Activated naive CD8-positive, alpha-beta T cell treated with anti-CD3 and anti-CD28 coated beads, Interleukin-2, amount 10 ng/mL, durations not matched to agents 7 days and 5 days (primary cell): ENCODE data around the gene EIF2S3. TPM values are rescaled to one million over a fixed set of nuclear protein-coding genes. Genes with fewer than 3 reads are reported as not detected.

Experiments
- ATAC-seq: fragments of 150-1000 bp; cut with Tn5 transposase; one replicate; pipeline ENCODE4 v1.10.0; 2021; ENCODE audit warnings: low read depth, moderate library complexity
- POLR2A ChIA-PET: fragments of 350-600 bp; sonication (Branson Sonifier 250); formaldehyde crosslinking; loops from one replicate; lab custom pipeline; 2021; ENCODE audit warnings: antibody characterized with exemption; lab: Charles Lee
- DNase-seq: peaks from one replicate; pipeline ENCODE4 v3.0.0; 2021
- H3K27ac Mint-ChIP-seq: one replicate; pipeline ENCODE4 v1.8.0; 2022; ENCODE audit warnings: mild to moderate bottlenecking, mixed read lengths
- H3K27me3 Mint-ChIP-seq: one replicate; pipeline ENCODE4 v1.8.0; 2022; ENCODE audit warnings: mild to moderate bottlenecking, moderate library complexity, mixed read lengths
- H3K36me3 Mint-ChIP-seq: one replicate; pipeline ENCODE4 v1.8.0; 2021; ENCODE audit warnings: mild to moderate bottlenecking, mixed read lengths
- H3K4me1 Mint-ChIP-seq: one replicate; pipeline ENCODE4 v1.8.0; 2021; ENCODE audit warnings: mixed read lengths
- H3K4me3 Mint-ChIP-seq: one replicate; pipeline ENCODE4 v1.8.0; 2022; ENCODE audit warnings: mild to moderate bottlenecking, moderate library complexity, mixed read lengths
- H3K9me3 Mint-ChIP-seq: one replicate; pipeline ENCODE4 v1.8.0; 2021; ENCODE audit warnings: mixed read lengths
- total RNA-seq, 2 experiments: library from RNA; stranded (reverse); gene quantifications; one replicate each; pipeline ENCODE4 v1.2.3, GENCODE V29; 2021

The EIF2S3 gene
- 100 to 1,000 TPM; 194 to 199 TPM for total RNA-seq

- Mint-ChIP-seq H3K4me3 (no peak within 1 kb of the TSS), H3K27me3 (no peaks in the 10 kb centered on the region), H3K27ac (peak within 1 kb of the TSS; percentile 100), H3K36me3 (peaks cover 8% of the 10 kb centered on the region), H3K4me1 (peaks cover 7% of the 10 kb centered on the region), H3K9me3 (no peaks in the 10 kb centered on the region)
- DNase-seq = peak; percentile 84
- peak; percentile 88 for ATAC-seq
- POLR2A ChIA-PET = interaction anchor here (0.7 to 3.2 kb wide), 12 partner anchors 21 to 312 kb away, joined by 3 to 45 read pairs (median 5); partner anchors contain the start of genes ACOT9, APOO, CXorf58 and SAT1
Measured at GRCh38 chrX:24054182-24055042, at the start of gene EIF2S3. Gene EIF2S3, plus strand, starts transcription at chrX:24054956. Its CDS starts 13 bp downstream, at chrX:24054969.

DNA sequence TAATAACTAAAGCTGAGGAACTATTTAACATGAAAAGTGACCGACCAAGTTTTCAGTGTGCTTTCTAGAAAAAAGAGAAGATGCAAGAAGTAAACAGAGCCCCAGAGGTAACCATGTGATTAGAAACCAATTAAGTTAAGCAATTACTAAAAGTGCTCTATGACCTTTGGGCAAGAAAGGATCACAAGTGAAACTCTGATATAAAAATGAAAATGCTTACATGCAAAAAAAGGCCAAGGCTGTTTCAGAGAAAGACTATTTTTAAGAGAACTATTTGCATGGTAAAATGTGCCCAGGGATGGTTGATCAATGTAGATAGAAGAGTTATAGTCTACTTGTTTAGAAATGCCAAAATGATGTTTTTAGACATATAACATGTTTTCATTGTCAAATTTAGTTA is 49.7 kb upstream of the EIF2S3 start:
- Mint-ChIP-seq H3K4me1 (peaks cover 6% of the 10 kb centered on the region), H3K9me3 (no peaks in the 10 kb centered on the region), H3K27me3 (no peaks in the 10 kb centered on the region), H3K36me3 (peaks cover 12% of the 10 kb centered on the region), H3K4me3 (no peak overlapping the region), H3K27ac (no peak overlapping the region)
- ATAC-seq (no peak), DNase-seq (no peak)
- POLR2A ChIA-PET = no interaction called here

DNA sequence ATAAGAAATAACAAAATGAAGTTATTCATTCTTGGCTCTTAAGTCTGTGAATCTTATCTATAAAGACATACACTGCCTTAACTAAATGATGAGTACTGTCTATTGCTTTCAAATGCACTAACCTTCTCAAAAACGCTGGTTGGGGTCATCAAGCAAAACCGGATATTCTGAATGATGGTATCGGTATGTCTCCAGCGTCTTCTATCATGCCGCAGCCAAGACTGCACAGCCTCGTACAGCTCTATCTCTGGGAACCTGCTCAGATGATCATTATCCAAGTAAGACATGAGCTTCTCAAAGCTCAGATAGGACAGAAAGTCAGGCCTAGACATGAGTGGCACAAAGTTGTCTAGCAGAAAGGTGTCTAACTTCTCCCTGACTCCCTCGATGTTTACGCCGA is 48.9 kb upstream of the EIF2S3 start:
- no peak for DNase-seq
- H3K4me1 Mint-ChIP-seq = peaks cover 10% of the 10 kb centered on the region
- POLR2A ChIA-PET = no interaction called here
- H3K4me3 Mint-ChIP-seq = no peak overlapping the region
- H3K36me3 Mint-ChIP-seq = peaks cover 17% of the 10 kb centered on the region
- no peak for ATAC-seq
- H3K27me3 Mint-ChIP-seq = no peaks in the 10 kb centered on the region
- H3K27ac Mint-ChIP-seq = no peak overlapping the region
- no peaks in the 10 kb centered on the region for H3K9me3 Mint-ChIP-seq

DNA sequence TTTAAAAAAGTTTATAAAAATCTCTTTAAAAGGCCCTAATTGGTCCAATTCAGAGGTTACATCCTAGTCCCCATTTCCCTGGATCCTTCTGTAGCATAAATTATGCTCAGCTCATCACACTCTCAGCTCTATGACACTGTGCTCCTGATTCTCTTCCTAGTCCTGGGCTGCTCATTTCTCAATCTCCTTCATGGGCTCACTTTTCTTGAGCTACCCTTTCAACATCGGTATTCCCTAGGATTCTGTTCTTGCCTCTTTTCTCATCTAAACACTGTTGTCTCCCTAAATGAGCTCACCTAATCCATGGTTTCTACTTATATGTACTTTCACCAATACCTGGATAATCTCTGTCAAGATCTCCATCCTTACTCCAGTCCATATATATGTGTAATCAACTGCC is 42.5 kb upstream of the EIF2S3 start:
- Mint-ChIP-seq H3K4me1 (peaks cover 23% of the 10 kb centered on the region), H3K4me3 (no peak overlapping the region), H3K36me3 (peaks cover 15% of the 10 kb centered on the region), H3K27ac (no peak overlapping the region), H3K9me3 (no peaks in the 10 kb centered on the region), H3K27me3 (no peaks in the 10 kb centered on the region)
- no peak for DNase-seq
- POLR2A ChIA-PET = no interaction called here
- no peak for ATAC-seq

GRCh38 chrX:24014388-24015018 is 40.3 kb upstream of the EIF2S3 start:
- peak overlapping the region; percentile 81 for H3K27ac Mint-ChIP-seq
- DNase-seq (no peak), ATAC-seq (peak; percentile 74)
- H3K36me3 Mint-ChIP-seq = peaks cover 17% of the 10 kb centered on the region
- H3K4me3 Mint-ChIP-seq = peak overlapping the region; percentile 79
- H3K27me3 Mint-ChIP-seq = no peaks in the 10 kb centered on the region
- POLR2A ChIA-PET = no interaction called here
- no peaks in the 10 kb centered on the region for H3K9me3 Mint-ChIP-seq
- peaks cover 21% of the 10 kb centered on the region for H3K4me1 Mint-ChIP-seq

DNA sequence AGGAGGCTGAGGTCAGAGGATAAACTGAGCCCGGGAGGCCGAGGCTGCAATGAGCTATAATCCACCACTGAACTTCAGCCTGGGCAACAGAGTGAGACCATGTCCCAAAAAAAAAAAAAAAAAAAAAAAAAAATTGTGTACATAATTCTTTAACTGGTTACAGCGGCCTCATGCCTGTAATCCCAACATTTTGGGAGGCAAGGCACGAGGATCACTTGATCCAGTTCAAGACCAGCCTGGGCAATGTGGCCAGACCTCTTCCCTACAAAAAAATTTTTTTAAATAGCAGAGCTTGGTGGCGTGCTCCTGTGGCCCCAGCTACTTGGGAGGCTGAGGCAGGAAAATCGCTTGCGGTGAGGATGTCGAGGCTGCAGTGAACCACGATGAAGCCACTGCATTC is 37.1 kb upstream of the EIF2S3 start:
- no peaks in the 10 kb centered on the region for H3K27me3 Mint-ChIP-seq
- H3K4me3 Mint-ChIP-seq = no peak overlapping the region
- H3K27ac Mint-ChIP-seq = no peak overlapping the region
- H3K4me1 Mint-ChIP-seq = peaks cover 24% of the 10 kb centered on the region
- no peak for DNase-seq
- POLR2A ChIA-PET = interaction anchor here (0.7 kb wide), 2 partner anchors 9 to 18 kb away, joined by 5 to 6 read pairs; partner anchors contain the start of gene KLHL15
- no peak for ATAC-seq
- H3K36me3 Mint-ChIP-seq = peaks cover 10% of the 10 kb centered on the region
- no peaks in the 10 kb centered on the region for H3K9me3 Mint-ChIP-seq

GRCh38 chrX:24018809-24019208 is 35.9 kb upstream of the EIF2S3 start:
- Mint-ChIP-seq H3K27me3 (no peaks in the 10 kb centered on the region), H3K36me3 (peaks cover 13% of the 10 kb centered on the region), H3K9me3 (no peaks in the 10 kb centered on the region), H3K27ac (no peak overlapping the region), H3K4me1 (peaks cover 24% of the 10 kb centered on the region), H3K4me3 (no peak overlapping the region)
- POLR2A ChIA-PET = no interaction called here
- ATAC-seq (no peak), DNase-seq (no peak)

DNA sequence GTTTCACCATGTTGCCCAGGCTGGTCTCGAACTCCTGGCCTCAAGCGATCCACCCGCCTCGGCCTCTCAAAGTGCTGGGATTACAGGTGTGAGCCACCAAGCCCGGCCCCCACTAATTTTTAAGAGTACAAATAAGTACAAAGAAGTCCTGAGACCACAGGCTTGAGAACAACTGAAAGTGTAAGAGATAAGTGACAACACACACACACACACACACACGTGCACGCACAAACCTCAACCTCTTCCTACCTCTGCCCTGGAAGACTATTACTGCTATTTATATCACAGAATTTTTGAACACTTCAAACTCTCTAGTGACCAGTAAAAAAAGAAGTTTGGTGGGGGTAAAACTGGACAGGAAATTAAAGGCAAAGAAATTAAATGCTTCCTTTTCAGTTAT is 35.3 kb upstream of the EIF2S3 start:
- Mint-ChIP-seq H3K4me3 (peak overlapping the region; percentile 50), H3K36me3 (peaks cover 13% of the 10 kb centered on the region), H3K4me1 (peaks cover 22% of the 10 kb centered on the region), H3K9me3 (no peaks in the 10 kb centered on the region), H3K27me3 (no peaks in the 10 kb centered on the region), H3K27ac (no peak overlapping the region)
- ATAC-seq = no peak
- POLR2A ChIA-PET = no interaction called here
- DNase-seq = no peak

- H3K4me3 Mint-ChIP-seq = peak overlapping the region; percentile 50
- DNase-seq (no peak), ATAC-seq (no peak)
- H3K9me3 Mint-ChIP-seq = no peaks in the 10 kb centered on the region
- peak overlapping the region; percentile 51 for H3K27ac Mint-ChIP-seq
- H3K27me3 Mint-ChIP-seq = no peaks in the 10 kb centered on the region
- peaks cover 13% of the 10 kb centered on the region for H3K36me3 Mint-ChIP-seq
- peaks cover 17% of the 10 kb centered on the region for H3K4me1 Mint-ChIP-seq
- POLR2A ChIA-PET = interaction anchor here (1.0 kb wide), 1 partner anchor 113 kb away, joined by 7 read pairs; no protein-coding TSS in a partner anchor
Measured at GRCh38 chrX:24020306-24020876, 34.4 kb upstream of the EIF2S3 start.

DNA sequence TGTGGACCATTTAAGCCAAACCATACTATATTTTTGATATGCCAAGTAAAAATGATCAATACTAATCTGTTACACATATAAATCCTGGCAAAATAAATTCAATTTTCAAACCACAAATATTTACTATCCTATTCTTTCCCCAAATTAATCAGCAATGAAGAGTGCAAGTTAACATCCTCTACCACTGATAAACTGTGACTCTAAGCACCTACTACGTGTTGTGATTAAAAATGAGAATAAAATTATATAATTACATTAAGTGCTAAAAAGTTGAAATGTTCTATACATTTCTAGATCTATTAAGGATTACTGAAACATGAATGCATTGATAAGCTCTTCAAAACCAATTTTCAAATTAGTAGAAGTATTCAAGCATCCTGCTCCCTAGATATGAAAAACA is 31.2 kb upstream of the EIF2S3 start:
- no peaks in the 10 kb centered on the region for H3K9me3 Mint-ChIP-seq
- H3K4me3 Mint-ChIP-seq = peak overlapping the region; percentile 96
- no peaks in the 10 kb centered on the region for H3K27me3 Mint-ChIP-seq
- H3K36me3 Mint-ChIP-seq = peaks cover 10% of the 10 kb centered on the region
- H3K27ac Mint-ChIP-seq = peak overlapping the region; percentile 92
- DNase-seq (no peak), ATAC-seq (no peak)
- peaks cover 16% of the 10 kb centered on the region for H3K4me1 Mint-ChIP-seq
- POLR2A ChIA-PET = interaction anchor here (1.5 kb wide), 1 partner anchor 116 kb away, joined by 5 read pairs; the partner anchor contains the start of genes APOO and CXorf58

DNA sequence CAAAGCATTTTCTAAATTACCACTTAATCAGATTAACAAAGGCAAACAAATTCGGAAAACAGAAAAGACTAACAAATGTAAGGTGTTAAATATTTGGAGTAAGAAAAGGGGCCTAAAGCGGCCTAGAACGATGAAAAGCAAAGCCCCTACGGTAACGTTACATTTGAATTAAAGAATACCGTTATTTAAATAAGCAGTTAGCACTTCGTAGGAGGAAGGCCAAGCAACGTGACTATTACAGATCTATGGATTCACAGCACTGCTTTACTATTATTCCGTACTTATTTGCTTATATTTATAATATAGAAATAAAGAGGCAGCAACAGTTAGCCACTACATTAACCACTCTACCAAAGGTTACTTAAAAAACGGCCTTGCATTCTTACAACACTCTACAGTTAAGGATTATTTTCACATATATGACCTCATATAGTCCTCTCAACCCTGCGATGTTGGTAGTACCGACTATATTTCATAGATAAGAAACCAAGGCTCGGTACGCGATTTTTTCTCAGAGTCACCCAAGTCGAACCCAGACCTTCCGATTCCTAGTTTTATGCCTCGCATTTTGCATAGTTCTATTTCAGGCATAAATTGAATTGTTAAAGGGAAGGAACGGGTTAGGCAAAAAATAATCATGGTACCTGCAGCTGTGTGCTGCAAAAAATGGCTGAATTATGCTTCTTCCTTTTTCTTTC is 30.6 kb upstream of the EIF2S3 start:
- no peaks in the 10 kb centered on the region for H3K27me3 Mint-ChIP-seq
- peaks cover 16% of the 10 kb centered on the region for H3K4me1 Mint-ChIP-seq
- DNase-seq = no peak
- H3K9me3 Mint-ChIP-seq = no peaks in the 10 kb centered on the region
- peak overlapping the region; percentile 92 for H3K27ac Mint-ChIP-seq
- H3K4me3 Mint-ChIP-seq = peak overlapping the region; percentile 96
- POLR2A ChIA-PET = interaction anchor here (1.5 to 2.5 kb wide), 3 partner anchors 30 to 116 kb away, joined by 5 to 45 read pairs (median 14); partner anchors contain the start of genes APOO, CXorf58 and EIF2S3
- no peak for ATAC-seq
- peaks cover 9% of the 10 kb centered on the region for H3K36me3 Mint-ChIP-seq

DNA sequence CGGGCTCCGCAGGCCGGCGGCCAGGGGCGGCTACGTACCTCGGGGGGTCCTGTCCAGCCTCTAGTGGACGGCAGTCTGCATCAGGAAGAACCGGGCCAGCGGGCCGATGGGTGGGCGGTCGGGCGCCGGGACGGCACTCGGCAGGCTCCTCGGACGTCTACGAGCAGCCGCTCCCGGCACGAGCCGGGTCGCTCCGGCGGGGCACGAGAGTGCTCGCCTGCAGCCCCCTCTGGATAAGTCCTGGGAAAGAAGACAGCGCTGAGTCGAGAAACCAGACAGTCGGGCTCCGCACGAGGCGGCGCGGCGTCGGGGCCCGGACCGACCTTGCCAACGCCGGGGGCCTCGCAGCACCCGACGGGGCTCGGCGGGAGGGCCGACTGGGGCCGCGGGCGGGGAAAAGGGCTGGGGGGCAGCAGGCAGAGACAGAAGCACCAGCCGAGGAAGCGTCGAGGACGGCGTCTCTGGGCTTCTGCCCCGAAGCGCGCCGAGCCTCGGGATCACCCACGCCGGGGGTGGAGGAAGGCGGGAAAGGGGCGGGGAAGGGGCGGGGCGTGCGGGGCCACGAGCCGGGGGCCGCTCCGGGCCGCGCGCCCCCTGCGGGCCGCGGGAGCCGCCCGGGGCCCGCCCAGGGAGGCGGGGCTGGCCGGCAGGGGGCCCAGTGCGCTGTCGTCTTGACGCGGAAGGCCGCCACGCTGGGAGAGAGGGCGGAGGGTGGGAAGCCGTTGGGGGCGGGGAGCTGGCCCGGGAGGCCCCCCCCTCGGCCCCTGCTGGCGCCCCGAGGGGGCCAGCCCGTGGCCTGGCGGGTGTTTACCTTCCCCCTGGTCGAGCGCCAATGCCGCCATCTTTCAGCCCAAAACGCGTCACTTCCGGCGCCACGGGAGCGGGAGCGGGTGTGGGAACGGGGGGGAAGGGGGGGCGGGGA is 29.7 kb upstream of the EIF2S3 start:
- Mint-ChIP-seq H3K4me3 (peak overlapping the region; percentile 96), H3K4me1 (peaks cover 11% of the 10 kb centered on the region), H3K9me3 (no peaks in the 10 kb centered on the region), H3K36me3 (peaks cover 7% of the 10 kb centered on the region), H3K27ac (peak overlapping the region; percentile 86), H3K27me3 (no peaks in the 10 kb centered on the region)
- DNase-seq (peak; percentile 86), ATAC-seq (peak; percentile 94)
- POLR2A ChIA-PET = interaction anchor here (0.7 to 2.5 kb wide), 9 partner anchors 25 to 282 kb away, joined by 3 to 45 read pairs (median 5); partner anchors contain the start of genes ACOT9, APOO, CXorf58 and EIF2S3
